GM04504 (cell line): ENCODE data around the gene PAPLN.

Source experiments
- DNase-seq: peaks from one replicate; pipeline ENCODE4 v3.0.0-alpha.2; 2012; ENCODE audit warnings: low read depth

PAPLN gene

GRCh38 chr14:73261075-73261474 is 23.8 kb downstream of the PAPLN start:
- DNase-seq: no peak

GRCh38 chr14:73261520-73262426 is 24.5 kb downstream of the PAPLN start:
- DNase-seq: no peak

- DNase-seq: no peak
Observed at GRCh38 chr14:73262427-73263183, 25.3 kb downstream of the PAPLN start.

GRCh38 chr14:73263606-73264005 is 26.3 kb downstream of the PAPLN start:
- DNase-seq: no peak

DNA sequence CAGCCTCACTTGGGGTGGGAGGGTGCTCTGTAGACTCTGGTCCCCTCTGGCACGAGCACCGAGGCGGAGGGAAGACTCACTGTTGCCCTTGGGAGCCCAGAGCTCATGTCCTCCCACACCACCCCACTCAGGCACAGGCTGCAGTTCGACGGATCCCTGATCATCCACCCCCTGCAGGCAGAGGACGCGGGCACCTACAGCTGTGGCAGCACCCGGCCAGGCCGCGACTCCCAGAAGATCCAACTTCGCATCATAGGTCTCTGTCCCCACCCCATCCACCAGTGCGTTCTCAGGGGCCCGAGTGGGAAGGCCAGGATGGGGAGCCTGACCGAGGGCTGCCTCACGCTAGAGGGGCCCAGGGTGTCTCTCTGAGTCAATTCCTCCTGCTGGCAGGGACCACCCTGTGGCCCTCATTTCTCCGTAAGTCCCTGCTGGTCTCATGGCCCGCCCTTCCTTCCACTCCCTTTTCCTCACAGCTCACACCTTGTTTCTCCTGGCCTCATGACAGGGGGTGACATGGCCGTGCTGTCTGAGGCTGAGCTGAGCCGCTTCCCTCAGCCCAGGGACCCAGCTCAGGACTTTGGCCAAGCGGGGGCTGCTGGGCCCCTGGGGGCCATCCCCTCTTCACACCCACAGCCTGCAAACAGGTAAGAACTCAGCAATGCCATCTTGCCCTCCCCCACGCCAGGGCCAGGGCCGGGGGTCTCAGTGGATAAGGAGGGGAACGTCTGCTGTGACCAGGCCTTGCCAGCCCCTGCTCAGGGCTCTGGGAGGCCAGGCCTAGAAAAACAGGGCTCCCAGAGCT is 27.0 kb downstream of the PAPLN start:
- no peak for DNase-seq

GRCh38 chr14:73264885-73265720 is 27.8 kb downstream of the PAPLN start:
- DNase-seq: no peak

- DNase-seq: no peak
Observed at GRCh38 chr14:73265721-73266046, 28.4 kb downstream of the PAPLN start.

GRCh38 chr14:73266317-73266716 is 29.0 kb downstream of the PAPLN start:
- DNase-seq: no peak

- no peak for DNase-seq
Observed at GRCh38 chr14:73267474-73267873, 30.2 kb downstream of the PAPLN start.

DNA sequence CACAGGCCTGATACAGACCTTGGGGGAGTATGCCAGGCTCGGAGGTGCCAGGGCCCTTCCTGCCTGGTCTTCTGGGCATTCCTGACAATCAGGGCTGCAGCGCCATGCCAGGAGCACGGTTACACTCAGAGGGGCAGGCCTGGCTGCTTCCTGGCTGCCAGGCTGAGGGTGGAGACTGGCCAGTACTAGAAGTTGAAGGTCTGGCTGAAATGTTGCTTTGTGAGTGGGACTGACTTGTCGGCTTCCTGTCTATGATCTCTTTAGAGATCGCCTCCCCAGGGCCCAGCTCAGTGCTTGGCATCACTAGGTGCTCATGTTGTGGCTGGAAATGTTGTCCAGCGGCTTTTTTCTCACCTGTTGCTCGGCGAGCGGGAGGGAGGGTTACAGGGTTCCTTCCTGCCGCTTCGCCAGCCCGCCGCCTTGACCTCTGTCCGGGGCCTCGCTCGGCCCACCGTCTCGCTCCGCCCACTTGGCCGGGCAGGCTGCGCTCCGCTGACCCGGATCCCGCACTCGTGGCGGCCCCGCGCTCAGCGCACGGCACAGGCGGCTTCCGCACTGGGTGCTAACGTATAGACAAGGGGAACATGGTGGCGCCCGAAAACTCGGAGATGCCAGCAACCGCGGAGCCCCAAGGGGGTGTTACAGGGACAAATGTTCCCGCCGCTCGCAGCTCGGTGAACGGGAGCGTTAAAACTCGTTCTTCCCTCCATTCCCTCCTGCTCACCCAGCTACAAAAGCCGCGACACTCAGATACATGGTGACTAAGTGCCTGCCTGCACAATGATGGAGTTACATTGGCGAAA is 32.6 kb downstream of the PAPLN start:
- no peak for DNase-seq

DNA sequence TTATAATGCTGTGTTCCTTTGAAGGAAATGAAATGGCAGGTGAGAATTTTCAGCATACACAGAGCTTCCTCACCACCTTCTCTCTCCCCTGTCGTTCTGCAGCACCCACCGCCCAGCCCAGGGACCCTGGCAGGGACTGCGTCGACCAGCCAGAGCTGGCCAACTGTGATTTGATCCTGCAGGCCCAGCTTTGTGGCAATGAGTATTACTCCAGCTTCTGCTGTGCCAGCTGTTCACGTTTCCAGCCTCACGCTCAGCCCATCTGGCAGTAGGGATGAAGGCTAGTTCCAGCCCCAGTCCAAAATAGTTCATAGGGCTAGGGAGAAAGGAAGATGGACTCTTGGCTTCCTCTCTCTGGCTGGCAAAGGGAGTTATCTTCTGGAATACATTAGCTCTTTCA is 35.1 kb downstream of the PAPLN start:
- no peak for DNase-seq

DNA sequence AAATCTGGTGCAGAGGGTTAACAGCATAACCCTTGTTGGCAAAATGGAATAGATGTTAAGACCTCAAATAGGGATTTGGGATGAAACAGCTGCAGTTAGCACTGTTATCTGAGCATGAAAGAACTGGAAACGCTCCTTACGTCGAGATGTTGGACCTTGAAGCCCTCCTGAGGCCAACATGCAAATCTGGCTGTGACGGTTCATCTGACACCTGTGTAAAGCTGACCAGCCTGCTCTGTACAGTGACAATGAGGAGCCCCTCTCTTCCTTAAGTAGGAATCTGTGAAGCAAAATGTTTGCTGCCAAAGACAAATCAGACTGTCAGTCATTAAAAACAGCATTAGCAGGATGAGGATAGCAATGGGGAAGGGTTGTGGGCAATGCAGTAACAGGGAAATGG is 36.5 kb downstream of the PAPLN start:
- no peak for DNase-seq

DNA sequence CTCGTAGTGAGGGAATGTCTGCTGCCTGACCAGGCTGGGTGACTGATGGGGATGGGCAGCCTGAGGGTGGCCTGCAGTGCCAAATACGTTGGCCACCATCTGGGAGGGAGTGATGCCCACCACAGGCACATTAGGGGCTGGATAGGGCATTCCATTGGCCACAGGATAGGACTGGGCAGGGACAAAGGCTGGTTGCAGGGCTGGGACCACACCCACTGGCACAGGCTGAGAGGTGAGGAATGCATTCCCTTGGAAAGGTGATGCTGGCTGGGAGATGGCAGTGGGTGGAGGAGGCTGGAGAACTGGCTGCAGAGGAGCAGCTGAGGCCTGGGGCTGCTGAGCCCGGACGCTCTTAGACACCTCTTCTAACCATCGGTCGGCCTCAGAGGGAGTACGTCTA is 39.5 kb downstream of the PAPLN start:
- no peak for DNase-seq

DNA sequence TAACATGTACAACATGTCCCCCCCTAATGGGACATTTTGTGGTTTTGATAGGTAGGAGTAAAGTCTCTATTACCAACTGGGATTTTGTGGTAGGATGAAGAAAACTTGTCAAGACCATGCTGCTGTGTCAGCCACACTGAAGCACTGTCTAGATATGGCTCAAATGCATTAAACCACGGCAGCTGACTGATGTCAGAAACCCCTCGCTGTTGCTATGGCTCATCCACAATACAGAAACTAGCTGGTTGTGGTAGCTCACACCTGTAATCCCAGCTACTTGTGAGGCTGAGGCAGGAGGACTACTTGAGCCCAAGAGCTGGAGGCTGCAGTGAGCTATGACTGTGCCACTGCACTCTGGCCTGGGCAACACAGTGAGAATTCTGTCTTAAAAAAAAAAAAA is 40.1 kb downstream of the PAPLN start:
- no peak for DNase-seq

DNA sequence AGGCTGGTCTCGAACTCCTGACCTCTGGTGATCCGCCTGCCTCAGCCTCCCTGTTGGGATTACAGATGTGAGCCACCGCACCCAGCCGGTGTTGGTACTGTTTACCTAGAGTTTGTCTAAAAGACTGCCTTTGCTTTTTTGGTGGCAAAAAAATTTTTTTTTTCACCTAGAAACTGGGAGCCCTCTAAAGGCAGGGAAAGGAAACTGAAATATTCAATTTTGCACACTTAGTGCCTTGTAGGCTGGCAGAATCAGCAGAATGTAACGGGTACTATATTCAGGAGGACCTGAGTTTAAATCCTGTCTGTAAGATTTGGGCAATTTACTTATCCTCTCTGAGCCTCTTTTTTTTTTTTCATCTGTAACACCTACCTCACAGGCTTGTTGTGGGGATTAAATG is 43.6 kb downstream of the PAPLN start:
- DNase-seq: no peak

DNA sequence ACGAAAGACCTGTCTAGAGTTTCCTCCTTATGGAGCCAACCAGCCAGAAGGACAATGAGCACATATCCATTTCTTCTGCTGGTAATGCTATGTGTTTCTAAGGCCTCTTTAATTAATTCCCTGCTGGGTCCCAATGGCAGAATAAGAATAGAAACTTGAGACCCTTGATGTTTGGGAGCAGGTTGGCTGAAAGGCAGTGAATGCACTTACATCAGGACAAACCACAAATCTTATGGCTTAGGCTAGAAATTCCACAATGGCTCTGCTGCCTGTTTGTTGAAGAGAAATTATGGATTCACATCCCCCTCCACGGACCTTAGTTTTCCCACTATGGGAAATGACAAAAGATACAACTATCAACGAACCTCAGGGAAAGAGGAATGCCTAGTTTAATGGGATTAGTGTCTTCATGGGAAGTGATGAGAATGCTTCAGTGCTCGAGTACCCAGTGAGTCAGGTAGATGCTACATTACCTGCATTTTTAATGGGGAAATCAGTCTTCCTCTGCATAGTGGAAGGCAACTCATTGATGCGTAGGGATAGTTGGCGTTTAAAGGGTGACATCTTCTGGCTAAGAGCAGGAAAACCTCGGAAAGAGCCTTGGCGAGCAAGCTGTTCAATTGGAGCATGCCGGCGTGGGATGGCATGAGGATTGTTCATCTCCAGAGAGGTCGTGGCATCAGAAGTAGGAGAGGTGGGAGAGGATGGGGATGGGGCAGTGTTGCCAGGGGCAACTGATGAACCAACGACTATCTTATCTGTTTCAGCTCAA is 46.5 kb downstream of the PAPLN start:
- DNase-seq: no peak

DNA sequence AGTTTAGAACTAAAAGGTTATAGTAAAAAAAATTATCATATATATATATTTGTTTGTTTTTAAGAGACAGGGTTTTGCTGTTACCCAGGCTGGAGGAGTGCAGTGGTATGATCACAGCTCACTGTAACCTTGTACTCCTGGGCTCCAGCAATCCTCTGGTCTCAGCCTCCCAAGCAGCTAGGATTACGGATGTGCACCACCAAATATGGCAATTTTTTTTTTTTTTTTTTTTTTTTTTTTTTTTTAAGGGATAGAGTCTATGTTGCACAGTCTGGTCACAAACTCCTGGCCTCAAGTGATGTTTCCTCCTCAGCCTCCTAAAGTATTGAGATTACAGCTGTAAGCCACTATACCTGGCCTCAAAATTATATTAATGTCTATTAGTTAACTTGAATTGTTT is 48.7 kb downstream of the PAPLN start:
- DNase-seq: no peak

DNA sequence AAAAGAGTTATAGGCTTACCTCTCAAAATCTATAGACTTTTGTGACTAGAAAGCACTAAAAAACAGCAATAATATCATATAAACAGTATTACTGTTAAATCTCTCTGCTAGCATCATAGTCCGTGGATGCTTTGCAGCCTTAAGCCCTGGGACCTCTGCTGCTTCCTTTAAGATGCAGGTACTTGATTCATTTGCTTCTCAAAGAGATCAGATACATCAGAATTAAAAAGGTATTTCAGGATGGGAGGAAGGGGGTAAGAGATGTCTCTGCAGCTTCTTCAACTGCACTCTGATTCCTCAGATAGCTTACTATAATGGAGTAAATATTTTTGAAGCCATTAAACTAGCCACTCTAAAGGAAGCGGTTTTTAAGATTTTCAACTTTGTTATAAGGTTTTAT is 49.3 kb downstream of the PAPLN start:
- no peak for DNase-seq

- DNase-seq: no peak
Observed at GRCh38 chr14:73287071-73287470, 49.8 kb downstream of the PAPLN start.

- DNase-seq: no peak
Observed at GRCh38 chr14:73289308-73289707, 52.0 kb downstream of the PAPLN start.
